OCI-LY7 (cell line): ENCODE results near the gene BDP1.

Experiments used
- CTCF ChIP-seq: fragments of 200-600 bp; sonication (generic); conservative IDR thresholded peaks from 2 replicates; pipeline ENCODE4 v1.5.1; 2014; ENCODE audit warnings: mild to moderate bottlenecking, antibody characterized with exemption, low read length, moderate library complexity, mixed read lengths
- EZH2phosphoT487 ChIP-seq: fragments of 200-600 bp; sonication (generic); IDR thresholded peaks from 2 replicates; pipeline ENCODE4 v1.6.1; 2018; ENCODE audit warnings: low read depth, borderline replicate concordance, mild to moderate bottlenecking, mixed run types, antibody characterized with exemption, low read length, moderate library complexity, mixed read lengths

- TF ChIP-seq CTCF (no peak), EZH2phosphoT487 (no peak)
Measured at GRCh38 chr5:71586941-71587765, 131.7 kb downstream of the BDP1 start, which contains the start of gene MCCC2.
